GM21737 (cell line): ENCODE data around the gene DCHS2.

Experiments used
- ATAC-seq: cut with Tn5 transposase; IDR thresholded peaks from one replicate; pipeline ENCODE4 v1.9.1; 2021; ENCODE audit warnings: mild to moderate bottlenecking, moderate library complexity; ENCODE audit not compliant: unreplicated experiment

Gene DCHS2

GRCh38 chr4:154390324-154390723 lies 101.3 kb downstream of the DCHS2 start:
- ATAC-seq = no peak

- no peak for ATAC-seq
Observed at GRCh38 chr4:154389148-154389547, 102.5 kb downstream of the DCHS2 start.

GRCh38 chr4:154384012-154384411 lies 107.6 kb downstream of the DCHS2 start:
- no peak for ATAC-seq

GRCh38 chr4:154376486-154376885 lies 115.1 kb downstream of the DCHS2 start:
- ATAC-seq = no peak

GRCh38 chr4:154368060-154368459 lies 123.5 kb downstream of the DCHS2 start:
- ATAC-seq = no peak

- ATAC-seq = no peak
Observed at GRCh38 chr4:154367659-154368058, 123.9 kb downstream of the DCHS2 start.

- no peak for ATAC-seq
Observed at GRCh38 chr4:154366956-154367355, 124.6 kb downstream of the DCHS2 start.

- ATAC-seq = no peak
Observed at GRCh38 chr4:154364066-154364845, 127.3 kb downstream of the DCHS2 start.

DNA sequence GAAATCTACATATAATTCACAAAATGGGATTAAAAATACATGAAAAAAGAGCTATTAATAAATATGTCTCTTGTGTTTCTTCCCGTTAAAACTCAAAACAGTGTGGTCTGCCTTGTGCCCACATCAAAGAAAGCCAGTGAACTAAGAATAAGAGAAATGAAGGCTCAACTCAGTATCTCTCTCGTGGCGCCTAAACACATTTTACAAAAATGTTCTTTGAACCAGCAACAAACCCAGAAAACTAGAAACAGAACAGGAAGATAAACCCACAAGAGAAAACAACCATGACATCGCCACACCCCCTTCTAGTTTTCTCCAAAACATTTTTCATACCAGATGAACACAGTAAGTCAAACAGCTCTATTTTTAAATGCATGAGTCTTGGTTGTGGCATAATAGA lies 130.1 kb downstream of the DCHS2 start:
- peak; percentile 67 for ATAC-seq

DNA sequence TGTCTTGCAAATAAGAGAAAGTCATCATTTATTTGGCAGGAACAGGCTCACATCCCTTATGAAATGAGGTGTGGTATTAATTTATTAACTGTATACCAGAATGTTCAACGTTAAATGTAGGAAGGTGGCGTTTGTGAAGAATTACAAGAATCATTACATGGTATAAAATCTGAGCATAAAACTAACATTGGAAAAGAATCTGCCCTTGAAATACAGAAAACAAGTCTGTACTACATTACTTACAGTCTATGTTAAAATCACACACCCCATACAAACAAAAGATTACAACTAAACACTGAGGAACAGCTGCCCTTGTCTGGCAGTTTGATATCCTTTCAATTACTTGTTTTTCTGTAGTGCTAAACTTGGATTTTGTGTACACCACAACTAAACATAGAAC lies 131.1 kb downstream of the DCHS2 start:
- no peak for ATAC-seq

DNA sequence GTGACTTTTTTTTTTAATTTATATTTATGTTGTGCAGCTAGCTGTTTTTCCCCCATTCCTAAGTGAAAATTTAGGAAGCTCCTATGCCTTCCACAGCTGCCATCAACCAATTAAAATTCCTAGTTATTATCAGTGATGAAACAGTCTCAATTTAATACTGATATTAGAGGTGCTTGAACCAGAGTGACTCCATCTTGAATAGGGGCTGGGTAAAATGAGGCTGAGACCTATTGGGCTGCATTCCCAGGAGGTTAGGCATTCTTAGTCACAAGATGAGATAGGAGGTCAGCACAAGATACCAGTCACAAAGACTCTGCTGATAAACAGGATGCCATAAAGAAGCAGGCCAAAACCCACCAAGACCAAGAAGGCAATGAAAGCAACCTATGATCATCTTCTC lies 136.7 kb downstream of the DCHS2 start:
- ATAC-seq = no peak

GRCh38 chr4:154349829-154350228 lies 141.8 kb downstream of the DCHS2 start:
- ATAC-seq = no peak

DNA sequence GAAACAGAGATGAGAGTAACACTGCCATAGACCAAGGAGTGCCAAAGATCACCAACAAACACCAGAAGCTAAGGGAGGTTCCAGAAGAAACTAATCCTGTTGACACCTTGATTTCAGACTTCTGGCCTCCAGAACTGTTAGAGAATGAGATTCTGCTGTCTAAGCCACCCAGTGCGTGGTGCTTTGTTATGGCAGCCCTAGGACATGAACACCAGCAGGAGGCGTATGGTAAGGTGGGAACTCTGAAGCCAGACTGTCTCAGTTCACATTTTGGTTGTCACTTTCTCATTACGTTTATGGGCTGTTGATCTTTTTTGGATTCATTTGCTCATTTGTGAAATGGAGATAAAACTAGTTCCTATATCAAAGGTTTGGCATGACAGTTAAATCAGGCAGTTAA lies 142.9 kb downstream of the DCHS2 start:
- ATAC-seq = no peak

DNA sequence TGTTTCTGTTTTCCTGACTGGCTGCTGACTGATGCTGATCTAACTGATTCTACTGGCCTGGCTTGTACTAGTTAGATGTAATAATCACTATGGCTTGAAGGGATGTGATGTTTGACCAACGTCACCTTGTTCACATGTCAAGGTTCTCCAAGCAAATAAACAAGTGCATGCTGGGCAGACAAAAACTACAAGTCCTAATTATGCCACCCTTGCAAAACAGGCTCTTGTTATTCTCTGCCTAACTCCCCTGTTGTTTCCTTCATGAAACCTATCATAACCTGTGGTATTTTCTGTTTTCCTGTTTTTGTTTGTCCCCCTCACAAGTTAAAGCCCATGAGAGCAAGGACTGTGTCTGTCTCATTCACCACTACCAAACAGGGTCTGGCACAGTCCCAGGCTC lies 146.2 kb downstream of the DCHS2 start:
- no peak for ATAC-seq

DNA sequence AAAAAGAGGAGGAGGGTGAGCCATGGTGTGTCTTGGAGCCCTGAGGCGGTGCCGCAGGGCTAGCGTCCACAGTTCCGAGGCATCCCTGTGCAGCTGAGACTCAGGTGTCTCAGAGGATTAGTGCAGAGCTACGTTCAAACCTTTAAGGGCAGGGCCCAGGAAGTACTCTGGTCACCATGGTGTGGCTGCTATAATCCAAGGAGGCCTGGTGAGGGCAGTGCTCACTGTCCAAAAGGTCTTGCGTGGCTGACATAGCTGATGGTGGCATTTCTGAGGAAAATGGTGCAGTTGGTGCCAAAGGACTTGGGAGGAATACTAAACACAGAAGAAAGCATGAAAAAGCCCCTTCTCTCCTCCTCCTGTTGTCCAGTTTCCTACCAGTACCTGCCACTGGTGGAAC lies 146.9 kb downstream of the DCHS2 start:
- ATAC-seq = no peak

DNA sequence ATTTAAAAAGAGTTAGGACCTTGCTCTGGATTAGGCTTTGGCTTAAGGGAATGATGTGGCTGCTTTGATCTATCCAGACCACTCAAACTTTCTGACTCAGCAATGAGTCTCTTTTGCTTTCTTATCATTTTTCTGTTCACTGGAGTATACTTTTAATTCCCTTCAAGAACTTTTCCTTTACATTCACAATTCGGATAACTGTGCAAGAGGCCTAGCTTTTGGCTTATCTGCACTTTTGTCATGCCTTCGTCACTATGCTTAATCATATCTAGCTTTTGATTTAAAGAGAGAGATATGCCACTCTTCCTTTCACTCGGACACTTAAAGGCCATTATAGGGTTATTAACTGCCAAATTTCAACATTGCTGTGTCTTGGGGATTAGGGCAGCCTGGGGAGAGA lies 147.9 kb downstream of the DCHS2 start:
- no peak for ATAC-seq

- no peak for ATAC-seq
Observed at GRCh38 chr4:154341448-154341847, 150.2 kb downstream of the DCHS2 start.

- ATAC-seq = no peak
Observed at GRCh38 chr4:154335588-154335987, 156.0 kb downstream of the DCHS2 start.

DNA sequence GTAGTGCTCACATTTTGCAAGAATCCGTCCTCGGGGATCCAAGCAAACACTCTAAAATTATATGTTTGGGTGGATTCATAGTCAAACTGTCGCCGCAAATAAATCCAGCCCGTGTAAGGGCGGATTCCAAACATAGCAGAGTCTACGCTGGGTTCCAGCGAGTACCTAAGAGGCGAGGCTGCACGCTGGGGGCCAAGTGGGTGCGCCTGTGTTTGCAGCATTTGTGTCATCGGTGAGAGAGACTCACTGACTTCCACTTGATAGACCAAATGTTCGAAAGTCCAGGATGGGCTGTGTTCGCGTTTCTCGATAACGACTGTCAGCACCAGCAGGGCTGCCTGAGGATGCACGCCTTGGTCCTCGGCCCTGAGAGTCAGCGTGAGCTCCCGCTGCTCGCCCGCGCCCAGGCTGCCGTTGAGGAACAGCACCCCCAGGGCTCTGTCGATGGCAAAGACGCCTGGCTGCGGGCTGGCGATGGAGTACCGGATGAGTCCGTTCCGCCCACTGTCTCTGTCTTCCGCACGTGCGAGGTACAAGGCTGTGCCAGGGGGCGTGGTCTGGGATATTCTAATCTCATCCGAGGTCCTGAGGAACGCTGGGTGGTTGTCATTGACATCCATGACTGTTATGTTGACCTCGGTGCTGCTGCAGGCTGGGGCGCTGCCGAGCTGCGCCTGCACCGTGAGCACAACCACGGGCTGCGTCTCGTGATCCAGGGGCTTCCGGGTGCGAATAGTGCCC lies 158.7 kb downstream of the DCHS2 start:
- ATAC-seq = peak; percentile 86

GRCh38 chr4:154329939-154330338 lies 161.7 kb downstream of the DCHS2 start:
- ATAC-seq = no peak

DNA sequence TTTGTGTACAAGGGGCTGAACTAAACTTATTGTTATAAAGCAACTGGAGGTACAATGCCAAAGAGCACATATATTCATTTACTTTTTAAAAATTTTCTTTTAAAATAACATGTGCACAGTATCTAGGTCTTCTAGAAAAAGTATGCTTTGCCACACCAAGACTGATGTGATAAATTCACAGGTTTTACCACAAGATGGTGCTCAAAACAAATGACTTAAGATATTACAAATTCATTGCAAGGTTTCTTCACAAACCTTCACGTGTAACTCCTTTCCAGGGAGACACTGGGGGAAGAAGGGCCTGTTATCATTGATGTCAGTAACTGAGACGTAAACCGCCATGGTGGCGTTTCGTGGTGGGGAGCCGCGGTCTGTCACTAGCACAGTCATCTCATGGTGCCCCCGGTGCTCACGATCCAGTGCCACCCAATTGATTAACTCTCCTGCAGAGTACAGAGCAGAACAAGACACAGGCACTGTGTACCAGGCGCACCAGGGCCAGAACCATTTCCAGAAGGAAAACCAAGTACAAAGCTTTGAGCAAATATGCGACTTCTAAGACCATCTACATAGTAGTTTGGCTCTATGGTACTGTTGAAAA lies 162.2 kb downstream of the DCHS2 start:
- no peak for ATAC-seq

DNA sequence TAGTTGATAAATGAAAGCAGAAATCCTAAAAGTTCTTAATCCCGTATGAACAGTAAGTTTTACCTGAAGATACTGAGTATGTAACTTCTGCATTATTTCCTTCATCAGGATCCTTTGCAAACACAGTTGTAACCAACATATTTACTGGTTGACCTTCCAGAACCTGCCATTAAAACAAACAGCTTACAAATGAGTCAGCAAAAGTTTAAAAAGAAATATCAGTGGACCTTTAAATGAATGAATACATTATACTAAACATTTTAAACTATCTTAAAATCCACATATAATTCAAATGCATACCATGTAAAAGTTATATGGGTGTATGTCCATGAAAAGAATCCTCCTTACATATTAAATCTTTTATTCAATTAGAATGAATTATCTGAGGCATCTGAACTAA lies 163.6 kb downstream of the DCHS2 start:
- no peak for ATAC-seq
